Trophoblast cell (in vitro differentiated cells and primary cell): ENCODE measurements around the gene GOLGA1.

Experiments
- DNase-seq, 2 donors: peaks; one replicate each; pipeline ENCODE4 v3.0.0-alpha.2; 2016
- H2AFZ ChIP-seq: 2 replicates; pipeline ENCODE4 v1.6.1; 2013; ENCODE audit warnings: low read length, moderate library complexity, mild to moderate bottlenecking; ENCODE audit not compliant: insufficient read depth, poor library complexity
- H2AK5ac ChIP-seq: 2 replicates; pipeline ENCODE4 v1.6.1; 2013; ENCODE audit warnings: mild to moderate bottlenecking, low read length
- H2BK120ac ChIP-seq: 2 replicates; pipeline ENCODE4 v1.6.1; 2013; ENCODE audit warnings: low read length, mild to moderate bottlenecking, moderate library complexity; ENCODE audit not compliant: insufficient read depth, poor library complexity
- H2BK12ac ChIP-seq: 2 replicates; pipeline ENCODE4 v1.6.1; 2013; ENCODE audit warnings: mild to moderate bottlenecking, low read length, moderate library complexity
- H2BK5ac ChIP-seq: 2 replicates; pipeline ENCODE4 v1.6.1; 2013; ENCODE audit warnings: low read length, low read depth, moderate library complexity, mild to moderate bottlenecking; ENCODE audit not compliant: poor library complexity
- H3K14ac ChIP-seq: 2 replicates; pipeline ENCODE4 v1.6.1; 2013; ENCODE audit warnings: mild to moderate bottlenecking, low read length
- H3K18ac ChIP-seq: 2 replicates; pipeline ENCODE4 v1.6.1; 2013; ENCODE audit warnings: mild to moderate bottlenecking, low read length
- H3K23ac ChIP-seq: 2 replicates; pipeline ENCODE4 v1.6.1; 2013; ENCODE audit warnings: low read length
- H3K27ac ChIP-seq: 2 replicates; pipeline ENCODE4 v1.5.1; 2013; ENCODE audit warnings: low read depth, mild to moderate bottlenecking, inconsistent platforms, low read length, moderate library complexity
- H3K27me3 ChIP-seq: 2 replicates; pipeline ENCODE4 v1.6.1; 2013; ENCODE audit warnings: inconsistent platforms, mild to moderate bottlenecking, low read length, moderate library complexity; ENCODE audit not compliant: insufficient read depth
- H3K36me3 ChIP-seq, 2 experiments: 1 replicate in 1 of 2; 2 replicates in 1 of 2; pipeline ENCODE4 v1.6.1; 2013; ENCODE audit warnings: low read length in 2 of 2, mild to moderate bottlenecking in 2 of 2, moderate library complexity in 1 of 2; ENCODE audit not compliant: insufficient read depth in 2 of 2, control insufficient read depth in 1 of 2
- H3K4ac ChIP-seq: 2 replicates; pipeline ENCODE4 v1.6.1; 2013; ENCODE audit warnings: low read depth, mild to moderate bottlenecking, low read length, moderate library complexity
- H3K4me1 ChIP-seq, 2 experiments: 1 replicate in 1 of 2; 2 replicates in 1 of 2; pipeline ENCODE4 v1.6.1; 2013; ENCODE audit warnings: low read length in 2 of 2, mild to moderate bottlenecking in 2 of 2, moderate library complexity in 1 of 2; ENCODE audit not compliant: insufficient read depth in 2 of 2, control insufficient read depth in 1 of 2
- H3K4me2 ChIP-seq: 2 replicates; pipeline ENCODE4 v1.6.1; 2013; ENCODE audit warnings: inconsistent platforms, mild to moderate bottlenecking, low read length, moderate library complexity
- H3K4me3 ChIP-seq: 2 replicates; pipeline ENCODE4 v1.5.1; 2013; ENCODE audit warnings: mild to moderate bottlenecking, low read depth, low read length, inconsistent platforms
- H3K79me1 ChIP-seq: one replicate; pipeline ENCODE4 v1.6.1; 2013; ENCODE audit warnings: low read length
- H3K79me2 ChIP-seq: 2 replicates; pipeline ENCODE4 v1.6.1; 2013; ENCODE audit warnings: low read length, mild to moderate bottlenecking; ENCODE audit not compliant: control insufficient read depth, insufficient read depth, poor library complexity
- H3K9ac ChIP-seq: 2 replicates; pipeline ENCODE4 v1.6.1; 2013; ENCODE audit warnings: mild to moderate bottlenecking, low read length
- H3K9me3 ChIP-seq: 2 replicates; pipeline ENCODE4 v1.6.1; 2013; ENCODE audit warnings: low read depth, mild to moderate bottlenecking, control low read depth, inconsistent platforms, low read length; ENCODE audit not compliant: insufficient read depth
- H4K12ac ChIP-seq: 2 replicates; pipeline ENCODE4 v1.6.1; 2013; ENCODE audit warnings: low read depth, mild to moderate bottlenecking, low read length, moderate library complexity
- H4K8ac ChIP-seq: 2 replicates; pipeline ENCODE4 v1.6.1; 2013; ENCODE audit warnings: low read depth, mild to moderate bottlenecking, low read length, moderate library complexity
- H4K91ac ChIP-seq: one replicate; pipeline ENCODE4 v1.6.1; 2013; ENCODE audit warnings: low read depth, mild to moderate bottlenecking, low read length, moderate library complexity
- WGBS: extraction: QIAGEN DNeasy Blood & Tissue Kit; methylation state at CpG from one replicate; pipeline ENCODE4 v1.1.7; 2013; ENCODE audit warnings: missing lambda C conversion rate; ENCODE audit not compliant: insufficient read length, insufficient coverage; ENCODE audit errors: extremely low coverage; 5-methylcytosine and 5-hydroxymethylcytosine counted together

Gene GOLGA1

DNA sequence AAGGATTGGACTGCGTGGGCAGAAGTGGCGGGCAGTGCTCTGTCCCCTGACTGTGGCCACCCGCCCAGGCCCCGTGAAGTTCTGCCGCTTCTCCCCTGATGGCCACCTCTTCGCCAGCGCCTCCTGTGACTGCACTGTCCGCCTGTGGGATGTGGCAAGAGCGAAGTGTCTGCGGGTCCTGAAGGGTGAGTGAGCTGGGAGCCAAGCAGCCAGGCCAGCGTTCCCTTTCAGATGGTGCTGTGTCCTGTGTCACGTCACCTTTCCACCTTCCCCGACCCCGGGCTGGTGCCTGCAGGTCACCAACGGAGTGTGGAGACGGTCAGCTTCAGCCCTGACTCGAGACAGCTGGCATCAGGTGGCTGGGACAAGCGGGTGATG lies 85.3 kb downstream of the GOLGA1 start:
- Histone ChIP-seq H3K4me1 (peaks cover 21 to 27% of the 10 kb centered on the region in 2 experiments), H4K8ac (no peak overlapping the region), H3K14ac (no peak overlapping the region), H3K36me3 (peaks cover 42 to 45% of the 10 kb centered on the region in 2 experiments), H3K4me2 (no peak overlapping the region), H3K27me3 (no peaks in the 10 kb centered on the region), H2BK5ac (no peak overlapping the region), H3K79me1 (peaks cover 21% of the 10 kb centered on the region), H3K4me3 (no peak overlapping the region), H3K27ac (no peak overlapping the region), H3K23ac (no peak overlapping the region), H2AFZ (no peak overlapping the region), H3K4ac (no peak overlapping the region), H2BK12ac (no peak overlapping the region), H3K18ac (no peak overlapping the region), H4K91ac (no peak overlapping the region), H2AK5ac (no peak overlapping the region), H4K12ac (no peak overlapping the region), H3K9ac (no peak overlapping the region), H3K9me3 (no peaks in the 10 kb centered on the region), H2BK120ac (no peak overlapping the region), H3K79me2 (peaks cover 13% of the 10 kb centered on the region)
- peak; percentile 33 to 59 for DNase-seq
- WGBS: no CpG with 5 or more reads among the region's 18 CpGs

DNA sequence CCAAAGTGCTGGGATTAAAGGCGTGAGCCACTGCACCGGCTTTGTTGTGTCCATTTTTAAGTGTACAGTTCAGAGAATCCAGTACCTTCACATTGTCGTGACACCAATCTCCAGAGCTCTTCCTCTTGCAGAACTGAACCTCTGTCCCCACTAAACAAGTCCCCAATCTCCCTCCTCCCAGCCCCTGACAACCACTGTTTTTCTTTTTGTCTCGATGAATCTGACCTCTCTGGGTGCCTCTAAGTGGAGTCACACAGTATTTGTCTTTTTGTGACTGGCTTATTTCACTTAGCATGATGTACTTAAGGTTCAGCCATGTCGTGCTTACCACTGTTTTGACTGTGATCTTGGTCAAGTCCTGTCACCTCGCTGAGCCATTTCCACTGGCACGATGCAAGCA lies 86.1 kb downstream of the GOLGA1 start:
- WGBS: no CpG with 5 or more reads among the region's 7 CpGs
- Histone ChIP-seq H3K36me3 (peaks cover 34 to 38% of the 10 kb centered on the region in 2 experiments), H3K23ac (no peak overlapping the region)

GRCh38 chr9:124854161-124854560 lies 86.7 kb downstream of the GOLGA1 start:
- H2BK5ac ChIP-seq: no peak overlapping the region
- H2BK120ac ChIP-seq: no peak overlapping the region
- H4K12ac ChIP-seq: no peak overlapping the region
- no peaks in the 10 kb centered on the region for H3K9me3 ChIP-seq
- whole genome bisulfite sequencing: no CpG with 5 or more reads among the region's 8 CpGs
- H2BK12ac ChIP-seq: no peak overlapping the region
- no peak overlapping the region for H3K9ac ChIP-seq
- H2AFZ ChIP-seq: no peak overlapping the region
- DNase-seq: no peak
- H3K23ac ChIP-seq: no peak overlapping the region
- H3K27ac ChIP-seq: no peak overlapping the region
- H3K14ac ChIP-seq: no peak overlapping the region
- peaks cover 9% of the 10 kb centered on the region for H3K79me2 ChIP-seq
- H3K36me3 ChIP-seq: peaks cover 28 to 31% of the 10 kb centered on the region in 2 experiments
- H3K27me3 ChIP-seq: no peaks in the 10 kb centered on the region
- H4K8ac ChIP-seq: no peak overlapping the region
- peaks cover 26% of the 10 kb centered on the region for H3K79me1 ChIP-seq
- H3K4ac ChIP-seq: no peak overlapping the region
- H3K4me2 ChIP-seq: no peak overlapping the region
- no peak overlapping the region for H3K18ac ChIP-seq
- no peak overlapping the region for H3K4me3 ChIP-seq
- peaks cover 18 to 19% of the 10 kb centered on the region in 2 experiments for H3K4me1 ChIP-seq
- no peak overlapping the region for H2AK5ac ChIP-seq
- H4K91ac ChIP-seq: no peak overlapping the region

More for the DNA sequence above, 86.1 kb downstream of the GOLGA1 start:
- H2AK5ac ChIP-seq: no peak overlapping the region
- H3K9me3 ChIP-seq: no peaks in the 10 kb centered on the region
- H3K14ac ChIP-seq: no peak overlapping the region
- H3K18ac ChIP-seq: no peak overlapping the region
- no peak overlapping the region for H3K4me3 ChIP-seq
- H3K27ac ChIP-seq: no peak overlapping the region
- H3K4me2 ChIP-seq: no peak overlapping the region
- no peak overlapping the region for H2AFZ ChIP-seq
- no peak overlapping the region for H3K9ac ChIP-seq
- H4K8ac ChIP-seq: no peak overlapping the region
- H2BK120ac ChIP-seq: no peak overlapping the region
- H3K4me1 ChIP-seq: peaks cover 17 to 21% of the 10 kb centered on the region in 2 experiments
- H2BK5ac ChIP-seq: no peak overlapping the region
- H4K91ac ChIP-seq: no peak overlapping the region
- H3K79me1 ChIP-seq: peaks cover 24% of the 10 kb centered on the region
- no peak for DNase-seq
- H3K4ac ChIP-seq: no peak overlapping the region
- H3K79me2 ChIP-seq: peaks cover 9% of the 10 kb centered on the region
- H4K12ac ChIP-seq: no peak overlapping the region
- no peaks in the 10 kb centered on the region for H3K27me3 ChIP-seq
- no peak overlapping the region for H2BK12ac ChIP-seq

- Histone ChIP-seq H3K4me1 (peaks cover 18 to 19% of the 10 kb centered on the region in 2 experiments), H3K27me3 (no peaks in the 10 kb centered on the region), H2AFZ (peak overlapping the region; percentile 46), H3K23ac (no peak overlapping the region), H3K79me1 (peaks cover 26% of the 10 kb centered on the region), H3K18ac (no peak overlapping the region), H3K9me3 (no peaks in the 10 kb centered on the region), H3K79me2 (peaks cover 9% of the 10 kb centered on the region), H3K4ac (no peak overlapping the region), H2BK12ac (no peak overlapping the region), H3K36me3 (peaks cover 23 to 26% of the 10 kb centered on the region in 2 experiments), H4K8ac (peak overlapping the region; percentile 8), H4K12ac (no peak overlapping the region), H3K14ac (no peak overlapping the region), H3K4me2 (peak overlapping the region; percentile 95), H4K91ac (peak overlapping the region; percentile 98), H3K27ac (no peak overlapping the region), H3K9ac (no peak overlapping the region), H2BK120ac (no peak overlapping the region), H3K4me3 (peak overlapping the region; percentile 52), H2AK5ac (no peak overlapping the region), H2BK5ac (no peak overlapping the region)
- WGBS: no CpG with 5 or more reads among the region's 11 CpGs
- DNase-seq: no peak
These were observed 87.2 kb downstream of the GOLGA1 start for GRCh38 chr9:124853605-124854143.
